ENCODE results near the gene APBA2. TPM values are rescaled to one million over a fixed set of nuclear protein-coding genes. Genes with fewer than 3 reads are reported as not detected.

The APBA2 gene
- polyA plus RNA-seq, 1 donor (not counting 4 experiments of a cell fraction or from before 2014, with no cell fraction given), result 5.5 TPM

DNA sequence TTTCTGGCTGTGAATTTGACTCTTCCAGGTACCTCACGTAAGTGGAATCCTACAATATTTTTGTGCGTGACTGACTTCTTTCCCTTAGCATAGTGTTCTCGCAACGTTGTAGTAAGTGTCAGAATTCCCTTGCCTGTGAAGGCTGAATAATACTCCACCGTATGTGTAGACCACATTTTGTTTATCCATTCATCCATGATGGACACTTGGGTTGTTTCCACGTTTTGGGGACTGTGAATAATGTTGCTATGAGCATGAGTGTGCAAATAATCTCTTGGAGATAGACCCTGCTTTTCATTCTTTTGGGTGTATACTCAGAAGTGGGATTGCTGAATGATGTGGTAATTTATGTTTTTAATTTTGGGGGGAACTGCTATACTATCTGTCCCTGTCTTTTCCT lies 82.2 kb downstream of the APBA2 start:
- H3K27ac ChIP-seq (ENCODE audit: control insufficient read depth, insufficient read depth, low read length), result no peak overlapping the region
- FAIRE-seq, result no peak
- H2AFZ ChIP-seq (ENCODE audit: control insufficient read depth, low read length), result no peak overlapping the region
- no peaks in the 10 kb centered on the region for H3K9me3 ChIP-seq (ENCODE audit: control insufficient read depth, low read depth, low read length)
- no peaks in the 10 kb centered on the region for H4K20me1 ChIP-seq (ENCODE audit: control insufficient read depth, extremely low read depth, insufficient read depth, low read length)
- dilution Hi-C loops (cut with MboI; ENCODE audit: extremely low pct_ligation_motif_present, low sequenced_read_pairs), result no loop called here
- H3K9me1 ChIP-seq (ENCODE audit: control insufficient read depth, extremely low read depth, insufficient read depth, low read length), result no peaks in the 10 kb centered on the region
- H3K4me3 ChIP-seq (ENCODE audit: control insufficient read depth in 2 of 3, extremely low read depth in 1 of 3, insufficient read depth in 2 of 3, low read depth in 1 of 3, low read length in 3 of 3), result no peak overlapping the region
- H3K4me1 ChIP-seq (ENCODE audit: control insufficient read depth, extremely low read depth, insufficient read depth, low read length), result no peaks in the 10 kb centered on the region
- no peaks in the 10 kb centered on the region for H3K27me3 ChIP-seq (ENCODE audit: control insufficient read depth, extremely low read depth, insufficient read depth, low read length)
- no peak for DNase-seq (ENCODE audit: low read depth, low spot score)
- H3K4me2 ChIP-seq (ENCODE audit: control insufficient read depth, extremely low read depth, insufficient read depth, low read depth, low read length), result no peak overlapping the region
- TF ChIP-seq EZH2 (IDR thresholded peaks at IDR 0.05; ENCODE audit: low read length), result no peak
- no peak for TF ChIP-seq CTCF (optimal IDR thresholded peaks at IDR 0.05 in 1 of 3, IDR thresholded peaks at IDR 0.05 in 1 of 3, conservative IDR thresholded peaks at IDR 0.05 in 1 of 3; ENCODE audit: extremely low read depth in 1 of 3, insufficient read depth in 2 of 3, low read length in 3 of 3)
- no peak overlapping the region for H3K9ac ChIP-seq (ENCODE audit: control insufficient read depth, extremely low read depth, insufficient read depth, low read length)
- H3K79me2 ChIP-seq (ENCODE audit: control insufficient read depth, insufficient read depth, low read length), result no peaks in the 10 kb centered on the region
- H3K36me3 ChIP-seq (ENCODE audit: control insufficient read depth in 2 of 2, extremely low read depth in 1 of 2, insufficient read depth in 2 of 2, low read length in 2 of 2), result no peaks in the 10 kb centered on the region

DNA sequence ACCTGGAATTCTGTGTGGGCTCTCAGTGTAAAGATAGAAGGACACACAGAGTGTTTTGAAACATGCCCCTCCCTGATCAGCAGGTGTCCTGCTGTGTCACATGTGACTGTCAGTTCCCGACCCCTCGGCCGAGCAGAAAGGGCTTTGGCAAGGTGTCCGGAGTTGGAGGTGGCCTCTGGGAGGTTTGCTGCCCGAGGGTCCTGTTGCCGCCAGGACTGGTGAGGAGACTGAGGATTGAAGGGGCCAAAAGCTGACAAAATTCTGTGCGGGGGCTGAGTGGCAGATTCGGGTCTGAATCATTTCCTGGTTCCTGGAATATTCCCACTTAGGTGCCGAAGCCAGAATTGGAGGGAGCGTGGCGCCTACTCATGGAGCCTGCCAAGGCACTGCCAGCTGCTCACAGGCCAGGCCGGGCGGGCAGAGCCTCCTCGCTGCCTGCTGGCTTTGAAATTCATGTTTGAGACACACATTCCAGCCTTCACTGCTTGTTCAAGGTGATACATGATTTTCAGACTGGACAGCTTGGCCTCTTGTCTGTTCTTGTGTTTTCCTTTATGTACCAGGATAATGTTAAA lies 83.8 kb downstream of the APBA2 start:
- Histone ChIP-seq H3K36me3 (ENCODE audit: control insufficient read depth in 2 of 2, extremely low read depth in 1 of 2, insufficient read depth in 2 of 2, low read length in 2 of 2) (no peaks in the 10 kb centered on the region), H2AFZ (ENCODE audit: control insufficient read depth, low read length) (no peak overlapping the region), H3K9me3 (ENCODE audit: control insufficient read depth, low read depth, low read length) (no peaks in the 10 kb centered on the region), H3K4me3 (ENCODE audit: control insufficient read depth in 2 of 3, extremely low read depth in 1 of 3, insufficient read depth in 2 of 3, low read depth in 1 of 3, low read length in 3 of 3) (no peak overlapping the region), H3K27ac (ENCODE audit: control insufficient read depth, insufficient read depth, low read length) (no peak overlapping the region), H3K4me1 (ENCODE audit: control insufficient read depth, extremely low read depth, insufficient read depth, low read length) (no peaks in the 10 kb centered on the region), H3K79me2 (ENCODE audit: control insufficient read depth, insufficient read depth, low read length) (no peaks in the 10 kb centered on the region), H3K27me3 (ENCODE audit: control insufficient read depth, extremely low read depth, insufficient read depth, low read length) (no peaks in the 10 kb centered on the region), H3K9me1 (ENCODE audit: control insufficient read depth, extremely low read depth, insufficient read depth, low read length) (no peaks in the 10 kb centered on the region), H4K20me1 (ENCODE audit: control insufficient read depth, extremely low read depth, insufficient read depth, low read length) (no peaks in the 10 kb centered on the region), H3K9ac (ENCODE audit: control insufficient read depth, extremely low read depth, insufficient read depth, low read length) (no peak overlapping the region), H3K4me2 (ENCODE audit: control insufficient read depth, extremely low read depth, insufficient read depth, low read depth, low read length) (no peak overlapping the region)
- FAIRE-seq (no peak), DNase-seq (ENCODE audit: low read depth, low spot score) (no peak)
- TF ChIP-seq EZH2 (IDR thresholded peaks at IDR 0.05; ENCODE audit: low read length) (no peak), CTCF (optimal IDR thresholded peaks at IDR 0.05 in 1 of 3, IDR thresholded peaks at IDR 0.05 in 1 of 3, conservative IDR thresholded peaks at IDR 0.05 in 1 of 3; ENCODE audit: extremely low read depth in 1 of 3, insufficient read depth in 2 of 3, low read length in 3 of 3) (no peak)
- dilution Hi-C loops (cut with MboI; ENCODE audit: extremely low pct_ligation_motif_present, low sequenced_read_pairs), result no loop called here
